ENCODE measurements around the gene ARPP21.

The ARPP21 gene

GRCh38 chr3:35678643-35679161 lies 39.4 kb downstream of the ARPP21 start:
- no peaks in the 10 kb centered on the region for H3F3A ChIP-seq (ENCODE audit: control insufficient read depth, insufficient read depth)
- TF ChIP-seq EZH2phosphoT487 (IDR thresholded peaks at IDR 0.05; ENCODE audit: borderline replicate concordance, low read length) = no peak
- TF ChIP-seq CTCF (IDR thresholded peaks at IDR 0.05; ENCODE audit: low read depth, low read length, poor library complexity, severe bottlenecking) = no peak
- H3K4me2 ChIP-seq (ENCODE audit: low read length) = no peak overlapping the region
- H4K20me1 ChIP-seq (ENCODE audit: control insufficient read depth, insufficient read depth, low read depth, low read length) = no peaks in the 10 kb centered on the region
- H3K9me3 ChIP-seq (ENCODE audit: control insufficient read depth, insufficient read depth, low read length) = no peaks in the 10 kb centered on the region
- H3K27me3 ChIP-seq (ENCODE audit: control insufficient read depth, low read length) = no peaks in the 10 kb centered on the region
- no peaks in the 10 kb centered on the region for H3K36me3 ChIP-seq (ENCODE audit: control insufficient read depth, low read length)
- H3K79me2 ChIP-seq (ENCODE audit: control insufficient read depth, low read length) = no peaks in the 10 kb centered on the region
- H3K4me1 ChIP-seq (ENCODE audit: control insufficient read depth, low read length) = no peaks in the 10 kb centered on the region
- H3K9me2 ChIP-seq (replicated peaks; ENCODE audit: control insufficient read depth, low read length) = no peaks in the 10 kb centered on the region
- H3K4me3 ChIP-seq (ENCODE audit: low read length) = no peak overlapping the region
- no peak overlapping the region for H3K27ac ChIP-seq (ENCODE audit: low read depth, low read length)

GRCh38 chr3:35679409-35680080 lies 40.2 kb downstream of the ARPP21 start:
- Histone ChIP-seq H3K4me3 (ENCODE audit: low read length) (no peak overlapping the region), H3K79me2 (ENCODE audit: control insufficient read depth, low read length) (no peaks in the 10 kb centered on the region), H3K9me3 (ENCODE audit: control insufficient read depth, insufficient read depth, low read length) (no peaks in the 10 kb centered on the region), H3K36me3 (ENCODE audit: control insufficient read depth, low read length) (no peaks in the 10 kb centered on the region), H4K20me1 (ENCODE audit: control insufficient read depth, insufficient read depth, low read depth, low read length) (no peaks in the 10 kb centered on the region), H3F3A (ENCODE audit: control insufficient read depth, insufficient read depth) (no peaks in the 10 kb centered on the region), H3K4me1 (ENCODE audit: control insufficient read depth, low read length) (no peaks in the 10 kb centered on the region), H3K4me2 (ENCODE audit: low read length) (no peak overlapping the region), H3K9me2 (replicated peaks; ENCODE audit: control insufficient read depth, low read length) (no peaks in the 10 kb centered on the region), H3K27ac (ENCODE audit: low read depth, low read length) (no peak overlapping the region), H3K27me3 (ENCODE audit: control insufficient read depth, low read length) (no peaks in the 10 kb centered on the region)
- no peak for TF ChIP-seq CTCF (IDR thresholded peaks at IDR 0.05; ENCODE audit: low read depth, low read length, poor library complexity, severe bottlenecking)
- no peak for TF ChIP-seq EZH2phosphoT487 (IDR thresholded peaks at IDR 0.05; ENCODE audit: borderline replicate concordance, low read length)

- Histone ChIP-seq H3K79me2 (ENCODE audit: control insufficient read depth, low read length) (no peaks in the 10 kb centered on the region), H3K4me2 (ENCODE audit: low read length) (no peak overlapping the region), H3K27me3 (ENCODE audit: control insufficient read depth, low read length) (no peaks in the 10 kb centered on the region), H3K36me3 (ENCODE audit: control insufficient read depth, low read length) (no peaks in the 10 kb centered on the region), H4K20me1 (ENCODE audit: control insufficient read depth, insufficient read depth, low read depth, low read length) (no peaks in the 10 kb centered on the region), H3K27ac (ENCODE audit: low read depth, low read length) (no peak overlapping the region), H3K9me3 (ENCODE audit: control insufficient read depth, insufficient read depth, low read length) (no peaks in the 10 kb centered on the region), H3F3A (ENCODE audit: control insufficient read depth, insufficient read depth) (no peaks in the 10 kb centered on the region), H3K9me2 (replicated peaks; ENCODE audit: control insufficient read depth, low read length) (no peaks in the 10 kb centered on the region), H3K4me1 (ENCODE audit: control insufficient read depth, low read length) (no peaks in the 10 kb centered on the region), H3K4me3 (ENCODE audit: low read length) (no peak overlapping the region)
- TF ChIP-seq EZH2phosphoT487 (IDR thresholded peaks at IDR 0.05; ENCODE audit: borderline replicate concordance, low read length) (no peak), CTCF (IDR thresholded peaks at IDR 0.05; ENCODE audit: low read depth, low read length, poor library complexity, severe bottlenecking) (no peak)
These were observed 41.7 kb downstream of the ARPP21 start for GRCh38 chr3:35680866-35681650.

Data from DOHH2 (cell line).